Measurements from ENCODE around the gene ZAP70. TPM values are rescaled to one million over a fixed set of nuclear protein-coding genes. Genes with fewer than 3 reads are reported as not detected.

The ZAP70 gene
- total RNA-seq, 2 donors from 2014 or later = 8.3 to 10.4 TPM

DNA sequence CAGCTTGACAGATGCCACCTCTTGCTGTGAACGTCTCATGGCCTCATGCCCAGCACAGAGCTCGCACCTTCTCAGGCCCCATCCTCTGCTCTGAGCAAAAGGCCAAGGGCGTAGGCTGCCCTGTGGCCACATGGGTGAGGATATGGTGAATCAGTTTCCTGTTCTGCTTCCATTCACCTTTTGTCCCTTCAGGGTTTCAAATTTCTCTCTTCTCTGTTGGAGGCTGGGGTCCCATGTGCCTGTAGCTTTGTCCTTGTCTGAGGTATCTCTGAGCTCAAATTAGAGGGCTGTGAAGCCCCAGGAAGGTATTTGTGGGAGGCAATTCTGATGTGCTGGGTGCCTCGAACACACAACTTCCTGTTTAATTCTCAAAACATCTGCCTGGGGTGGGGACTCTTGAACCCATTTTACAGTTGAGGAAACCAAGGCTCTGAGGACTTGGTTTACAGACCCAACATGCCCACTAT is 29.0 kb downstream of the ZAP70 start:
- Mint-ChIP-seq H3K27ac (no peak overlapping the region), H3K27me3 (ENCODE audit: insufficient read depth) (peaks cover 4% of the 10 kb centered on the region), H3K4me1 (peaks cover 6% of the 10 kb centered on the region), H3K36me3 (ENCODE audit: low read depth) (peaks cover 16% of the 10 kb centered on the region), H3K4me3 (no peak overlapping the region), H3K9me3 (no peaks in the 10 kb centered on the region)
- peaks cover 6% of the 10 kb centered on the region for H3K36me3 ChIP-seq (ENCODE audit: control insufficient read depth, insufficient read depth, low read length)
- H3K4me3 ChIP-seq (ENCODE audit: low read length) = no peak overlapping the region
- no peak overlapping the region for H3K27ac ChIP-seq (ENCODE audit: low read depth, low read length)
- no peaks in the 10 kb centered on the region for H3K27me3 ChIP-seq (ENCODE audit: control insufficient read depth, insufficient read depth, low read length, poor library complexity, severe bottlenecking)
- TF ChIP-seq CTCF (conservative IDR thresholded peaks at IDR 0.05) = no peak
- no peaks in the 10 kb centered on the region for H3K4me1 ChIP-seq (ENCODE audit: control insufficient read depth, insufficient read depth, low read length)
- H3K9me3 ChIP-seq (ENCODE audit: control insufficient read depth, low read length) = no peaks in the 10 kb centered on the region
- DNase-seq = no peak
- no peak overlapping the region for H3K9ac ChIP-seq (ENCODE audit: extremely low read depth, low read length, poor library complexity, severe bottlenecking)
- WGBS, 2 experiments (ENCODE audit: insufficient coverage in 1 of 2, insufficient read length in 1 of 2) = 92 to 94% methylated on average over 3 to 4 of the region's 4 CpGs

GRCh38 chr2:97743913-97744312 is 30.5 kb downstream of the ZAP70 start:
- peaks cover 11% of the 10 kb centered on the region for H3K36me3 Mint-ChIP-seq (ENCODE audit: low read depth)
- no peaks in the 10 kb centered on the region for H3K27me3 ChIP-seq (ENCODE audit: control insufficient read depth, insufficient read depth, low read length, poor library complexity, severe bottlenecking)
- H3K4me1 ChIP-seq (ENCODE audit: control insufficient read depth, insufficient read depth, low read length) = no peaks in the 10 kb centered on the region
- H3K36me3 ChIP-seq (ENCODE audit: control insufficient read depth, insufficient read depth, low read length) = peaks cover 6% of the 10 kb centered on the region
- no peak overlapping the region for H3K27ac ChIP-seq (ENCODE audit: low read depth, low read length)
- H3K4me1 Mint-ChIP-seq = peaks cover 10% of the 10 kb centered on the region
- no peak for TF ChIP-seq CTCF (conservative IDR thresholded peaks at IDR 0.05)
- H3K4me3 Mint-ChIP-seq = no peak overlapping the region
- DNase-seq = no peak
- H3K27ac Mint-ChIP-seq = no peak overlapping the region
- H3K27me3 Mint-ChIP-seq (ENCODE audit: insufficient read depth) = no peaks in the 10 kb centered on the region
- no peak overlapping the region for H3K4me3 ChIP-seq (ENCODE audit: low read length)
- H3K9me3 ChIP-seq (ENCODE audit: control insufficient read depth, low read length) = no peaks in the 10 kb centered on the region
- 95 to 100% methylated on average over 3 to 6 of the region's 6 CpGs for WGBS, 2 experiments (ENCODE audit: insufficient coverage in 1 of 2, insufficient read length in 1 of 2)
- no peaks in the 10 kb centered on the region for H3K9me3 Mint-ChIP-seq
- no peak overlapping the region for H3K9ac ChIP-seq (ENCODE audit: extremely low read depth, low read length, poor library complexity, severe bottlenecking)

- H3K4me1 ChIP-seq (ENCODE audit: control insufficient read depth, insufficient read depth, low read length) = no peaks in the 10 kb centered on the region
- H3K27me3 Mint-ChIP-seq (ENCODE audit: insufficient read depth) = no peaks in the 10 kb centered on the region
- H3K4me3 ChIP-seq (ENCODE audit: low read length) = no peak overlapping the region
- H3K9me3 ChIP-seq (ENCODE audit: control insufficient read depth, low read length) = no peaks in the 10 kb centered on the region
- H3K27ac ChIP-seq (ENCODE audit: low read depth, low read length) = no peak overlapping the region
- TF ChIP-seq CTCF (conservative IDR thresholded peaks at IDR 0.05) = no peak
- H3K27me3 ChIP-seq (ENCODE audit: control insufficient read depth, insufficient read depth, low read length, poor library complexity, severe bottlenecking) = no peaks in the 10 kb centered on the region
- H3K4me1 Mint-ChIP-seq = peaks cover 12% of the 10 kb centered on the region
- H3K36me3 Mint-ChIP-seq (ENCODE audit: low read depth) = peaks cover 11% of the 10 kb centered on the region
- peaks cover 6% of the 10 kb centered on the region for H3K36me3 ChIP-seq (ENCODE audit: control insufficient read depth, insufficient read depth, low read length)
- 94 to 95% methylated on average over 8 to 10 of the region's 10 CpGs for WGBS, 2 experiments (ENCODE audit: insufficient coverage in 1 of 2, insufficient read length in 1 of 2)
- H3K9me3 Mint-ChIP-seq = no peaks in the 10 kb centered on the region
- no peak overlapping the region for H3K9ac ChIP-seq (ENCODE audit: extremely low read depth, low read length, poor library complexity, severe bottlenecking)
- H3K4me3 Mint-ChIP-seq = no peak overlapping the region
- H3K27ac Mint-ChIP-seq = no peak overlapping the region
- DNase-seq = no peak
These were observed 32.2 kb downstream of the ZAP70 start for GRCh38 chr2:97745474-97746174.

All from endodermal cell (in vitro differentiated cells).